ENCODE data around the gene MAD1L1. TPM values are rescaled to one million over a fixed set of nuclear protein-coding genes. Genes with fewer than 3 reads are reported as not detected.

Gene MAD1L1
- total and polyA plus RNA-seq, 4 donors, result 12.8 to 20.7 (median 16.5) TPM

DNA sequence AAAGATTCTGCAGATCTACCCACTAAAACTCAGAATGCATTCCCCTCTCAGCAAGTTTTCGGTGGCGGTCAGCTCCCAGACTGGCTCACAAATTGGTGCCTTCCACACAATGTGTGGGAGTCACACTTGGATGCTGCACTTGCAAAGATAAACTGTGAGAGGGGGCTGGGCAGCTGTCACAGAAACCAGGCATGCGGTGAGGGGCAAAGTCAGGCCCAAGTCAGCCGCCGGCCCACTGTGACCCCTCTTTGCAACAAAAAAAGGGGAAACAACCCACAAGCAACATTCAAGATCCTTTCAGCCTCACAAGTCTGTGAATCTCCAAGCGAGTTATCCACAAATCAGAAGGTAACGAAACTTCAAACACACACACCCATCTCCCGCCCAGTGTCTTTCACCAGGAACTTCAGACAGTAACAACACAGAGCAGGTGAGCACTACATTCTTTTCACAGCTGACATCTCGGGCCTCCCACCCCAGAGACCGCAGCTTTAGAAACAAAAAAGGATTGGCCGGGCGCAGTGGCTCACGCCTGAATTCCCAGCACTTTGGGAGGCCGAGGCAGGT is 49.5 kb upstream of the MAD1L1 start (continued):
- no peak for TF ChIP-seq REST (IDR thresholded peaks at IDR 0.05)
- TF ChIP-seq GABPA (IDR thresholded peaks at IDR 0.05 in 1 of 2, conservative IDR thresholded peaks at IDR 0.05 in 1 of 2), result no peak

- Histone ChIP-seq H3K27me3 (ENCODE audit: control insufficient read depth in 4 of 4, insufficient read depth in 4 of 4, low read length in 3 of 4) (no peaks in the 10 kb centered on the region), H3K27ac (ENCODE audit: low read depth in 1 of 2, low read length in 2 of 2) (no peak overlapping the region), H3K4me3 (ENCODE audit: low read depth in 1 of 3, low read length in 3 of 3) (no peak overlapping the region), H3K9me3 (ENCODE audit: control insufficient read depth in 4 of 4, low read length in 3 of 4) (no peaks in the 10 kb centered on the region), H3K36me3 (ENCODE audit: control insufficient read depth in 4 of 4, insufficient read depth in 3 of 4, low read depth in 1 of 4, low read length in 3 of 4) (peaks cover 0 to 3% (median 0%) of the 10 kb centered on the region in 4 donors), H3K4me1 (ENCODE audit: control insufficient read depth in 4 of 4, insufficient read depth in 4 of 4, low read length in 3 of 4) (peaks cover 0 to 5% (median 0%) of the 10 kb centered on the region in 4 donors), H3K9ac (ENCODE audit: low read depth in 1 of 2, low read length in 2 of 2) (no peak overlapping the region)
- WGBS, result 72% methylated on average over 9 of the region's 9 CpGs
- no peak for DNase-seq (ENCODE audit: low spot score)
- TF ChIP-seq, protein P1, sequence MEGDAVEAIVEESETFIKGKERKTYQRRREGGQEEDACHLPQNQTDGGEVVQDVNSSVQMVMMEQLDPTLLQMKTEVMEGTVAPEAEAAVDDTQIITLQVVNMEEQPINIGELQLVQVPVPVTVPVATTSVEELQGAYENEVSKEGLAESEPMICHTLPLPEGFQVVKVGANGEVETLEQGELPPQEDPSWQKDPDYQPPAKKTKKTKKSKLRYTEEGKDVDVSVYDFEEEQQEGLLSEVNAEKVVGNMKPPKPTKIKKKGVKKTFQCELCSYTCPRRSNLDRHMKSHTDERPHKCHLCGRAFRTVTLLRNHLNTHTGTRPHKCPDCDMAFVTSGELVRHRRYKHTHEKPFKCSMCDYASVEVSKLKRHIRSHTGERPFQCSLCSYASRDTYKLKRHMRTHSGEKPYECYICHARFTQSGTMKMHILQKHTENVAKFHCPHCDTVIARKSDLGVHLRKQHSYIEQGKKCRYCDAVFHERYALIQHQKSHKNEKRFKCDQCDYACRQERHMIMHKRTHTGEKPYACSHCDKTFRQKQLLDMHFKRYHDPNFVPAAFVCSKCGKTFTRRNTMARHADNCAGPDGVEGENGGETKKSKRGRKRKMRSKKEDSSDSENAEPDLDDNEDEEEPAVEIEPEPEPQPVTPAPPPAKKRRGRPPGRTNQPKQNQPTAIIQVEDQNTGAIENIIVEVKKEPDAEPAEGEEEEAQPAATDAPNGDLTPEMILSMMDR (IDR thresholded peaks at IDR 0.05; ENCODE audit: low read depth, low read length, missing input control), result no peak
- TF ChIP-seq ZBTB33 (IDR thresholded peaks at IDR 0.05) (no peak), SP1 (IDR thresholded peaks at IDR 0.05) (no peak), JUND (IDR thresholded peaks at IDR 0.05) (no peak), FOXA2 (IDR thresholded peaks at IDR 0.05) (no peak), EGR1 (IDR thresholded peaks at IDR 0.05; ENCODE audit: low read depth in 2 of 2) (no peak), HNF4G (IDR thresholded peaks at IDR 0.05) (no peak), TAF1 (conservative IDR thresholded peaks at IDR 0.05) (no peak), RAD21 (IDR thresholded peaks at IDR 0.05) (no peak), MAX (IDR thresholded peaks at IDR 0.05) (no peak), GABPA (IDR thresholded peaks at IDR 0.05 in 1 of 2, conservative IDR thresholded peaks at IDR 0.05 in 1 of 2) (no peak), RXRA (IDR thresholded peaks at IDR 0.05) (no peak), FOXA1 (IDR thresholded peaks at IDR 0.05) (no peak), HNF4A (conservative IDR thresholded peaks at IDR 0.05) (no peak)
Measured at GRCh38 chr7:2281541-2281940, 48.8 kb upstream of the MAD1L1 start.
